ENCODE data around the gene SCYL2. TPM values are rescaled to one million over a fixed set of nuclear protein-coding genes. Genes with fewer than 3 reads are reported as not detected.
"Not testable (repeated sequence)": the region's sequence is repeated elsewhere in the genome, so short reads cannot be mapped to it uniquely, and the experiment has no call there.

The SCYL2 gene
- total RNA-seq, 4 donors from 2014 or later, result 47.5 to 73.4 (median 52.6) TPM

- no peak overlapping the region for H3K4me3 ChIP-seq
- H3K36me3 ChIP-seq, result peaks cover 0 to 59% (median 0%) of the 10 kb centered on the region in 3 donors
- no peaks in the 10 kb centered on the region for H3K27me3 ChIP-seq
- DNase-seq, result no peak
- H3K4me1 ChIP-seq, result no peaks in the 10 kb centered on the region
- no peaks in the 10 kb centered on the region for H3K9me3 ChIP-seq
- TF ChIP-seq CTCF (IDR thresholded peaks at IDR 0.05) (no peak), POLR2A (IDR thresholded peaks at IDR 0.05) (no peak)
- H3K27ac ChIP-seq, result no peak overlapping the region
Measured at GRCh38 chr12:100295764-100296555, 29.0 kb downstream of the SCYL2 start.

- DNase-seq, result no peak
- Histone ChIP-seq H3K4me1 (no peaks in the 10 kb centered on the region), H3K27me3 (no peaks in the 10 kb centered on the region), H3K4me3 (no peak overlapping the region), H3K36me3 (peaks cover 0 to 74% (median 4%) of the 10 kb centered on the region in 3 donors), H3K27ac (no peak overlapping the region), H3K9me3 (no peaks in the 10 kb centered on the region)
- TF ChIP-seq CTCF (IDR thresholded peaks at IDR 0.05) (no peak), POLR2A (IDR thresholded peaks at IDR 0.05) (no peak)
Measured at GRCh38 chr12:100302081-100302480, 35.1 kb downstream of the SCYL2 start.

- Histone ChIP-seq H3K9me3 (no peaks in the 10 kb centered on the region), H3K27ac (no peak overlapping the region), H3K4me1 (no peaks in the 10 kb centered on the region), H3K36me3 (peaks cover 0 to 58% (median 4%) of the 10 kb centered on the region in 3 donors), H3K4me3 (no peak overlapping the region), H3K27me3 (no peaks in the 10 kb centered on the region)
- no peak for DNase-seq
- TF ChIP-seq CTCF (IDR thresholded peaks at IDR 0.05) (no peak), POLR2A (IDR thresholded peaks at IDR 0.05) (no peak)
Measured at GRCh38 chr12:100303831-100304230, 36.9 kb downstream of the SCYL2 start.

GRCh38 chr12:100304334-100304733 lies 37.4 kb downstream of the SCYL2 start:
- not testable (repeated sequence) for H3K27ac ChIP-seq, H3K4me1 ChIP-seq, H3K27me3 ChIP-seq, H3K4me3 ChIP-seq, H3K9me3 ChIP-seq, DNase-seq
- peaks cover 0 to 53% (median 4%) of the 10 kb centered on the region in 3 donors for H3K36me3 ChIP-seq

GRCh38 chr12:100308138-100308537 lies 41.2 kb downstream of the SCYL2 start:
- H3K9me3 ChIP-seq, H3K27me3 ChIP-seq, H3K4me1 ChIP-seq, H3K27ac ChIP-seq, DNase-seq, H3K4me3 ChIP-seq: not testable (repeated sequence)
- H3K36me3 ChIP-seq, result peaks cover 0 to 37% (median 0%) of the 10 kb centered on the region in 3 donors

GRCh38 chr12:100311317-100311716 lies 44.3 kb downstream of the SCYL2 start:
- DNase-seq, result no peak
- Histone ChIP-seq H3K27ac (no peak overlapping the region), H3K36me3 (peaks cover 0 to 46% (median 0%) of the 10 kb centered on the region in 3 donors)

More at GRCh38 chr12:100311317-100311716, 44.3 kb downstream of the SCYL2 start:
- no peaks in the 10 kb centered on the region for H3K27me3 ChIP-seq
- H3K9me3 ChIP-seq, result no peaks in the 10 kb centered on the region
- no peak overlapping the region for H3K4me3 ChIP-seq
- no peaks in the 10 kb centered on the region for H3K4me1 ChIP-seq
- TF ChIP-seq POLR2A (IDR thresholded peaks at IDR 0.05), result no peak
- TF ChIP-seq CTCF (IDR thresholded peaks at IDR 0.05), result no peak
